Endothelial cell of umbilical vein (primary cell): ENCODE data around the gene LRRC41.

Source experiments
- EZH2 ChIP-seq: IDR thresholded peaks from 2 replicates; pipeline ENCODE4 v1.6.1; 2012; ENCODE audit warnings: borderline replicate concordance, low read depth, mild to moderate bottlenecking, moderate library complexity, low read length, inconsistent platforms; ENCODE audit not compliant: severe bottlenecking
- FOS ChIP-seq: IDR thresholded peaks from 2 replicates; pipeline ENCODE4 v1.6.1; 2011; ENCODE audit warnings: mild to moderate bottlenecking, low read length, moderate library complexity, borderline replicate concordance; ENCODE audit not compliant: insufficient read depth
- JUN ChIP-seq: IDR thresholded peaks from 2 replicates; pipeline ENCODE4 v1.6.1; 2011; ENCODE audit warnings: borderline replicate concordance, low read depth; ENCODE audit not compliant: insufficient read length, insufficient read depth
- MYC ChIP-seq: IDR thresholded peaks from one replicate; pipeline ENCODE4 v1.6.1; 2011; ENCODE audit warnings: mild to moderate bottlenecking, low read depth, low read length
- POLR2A ChIP-seq: IDR thresholded peaks from 2 replicates; pipeline ENCODE4 v1.6.1; 2012; ENCODE audit warnings: low read depth, mild to moderate bottlenecking, control low read depth, low read length
- POLR2AphosphoS5 ChIP-seq: IDR thresholded peaks from 2 replicates; pipeline ENCODE4 v1.6.1; 2012; ENCODE audit warnings: low read depth, mild to moderate bottlenecking, control low read depth, low read length, moderate library complexity; ENCODE audit not compliant: insufficient read depth
- TF ChIP-seq, protein P1 (sequence below), 2 donors: IDR thresholded peaks; 1 replicate in 1 of 2; 2 replicates in 1 of 2; pipeline ENCODE4 v1.5.1; 2011; ENCODE audit warnings: low read length in 2 of 2, mild to moderate bottlenecking in 2 of 2, moderate library complexity in 2 of 2, control low read depth in 1 of 2, inconsistent platforms in 1 of 2, low read depth in 1 of 2; ENCODE audit not compliant: insufficient read depth in 1 of 2; ENCODE audit errors: extremely low read depth in 1 of 2
- TF ChIP-seq, protein P2 (sequence below): IDR thresholded peaks from 2 replicates; pipeline ENCODE4 v1.6.1; 2011; ENCODE audit not compliant: insufficient read depth, insufficient read length

GRCh38 chr1:46247436-46248121 is 55.8 kb downstream of the LRRC41 start, which contains the start of gene RAD54L:
- TF ChIP-seq, protein P1, sequence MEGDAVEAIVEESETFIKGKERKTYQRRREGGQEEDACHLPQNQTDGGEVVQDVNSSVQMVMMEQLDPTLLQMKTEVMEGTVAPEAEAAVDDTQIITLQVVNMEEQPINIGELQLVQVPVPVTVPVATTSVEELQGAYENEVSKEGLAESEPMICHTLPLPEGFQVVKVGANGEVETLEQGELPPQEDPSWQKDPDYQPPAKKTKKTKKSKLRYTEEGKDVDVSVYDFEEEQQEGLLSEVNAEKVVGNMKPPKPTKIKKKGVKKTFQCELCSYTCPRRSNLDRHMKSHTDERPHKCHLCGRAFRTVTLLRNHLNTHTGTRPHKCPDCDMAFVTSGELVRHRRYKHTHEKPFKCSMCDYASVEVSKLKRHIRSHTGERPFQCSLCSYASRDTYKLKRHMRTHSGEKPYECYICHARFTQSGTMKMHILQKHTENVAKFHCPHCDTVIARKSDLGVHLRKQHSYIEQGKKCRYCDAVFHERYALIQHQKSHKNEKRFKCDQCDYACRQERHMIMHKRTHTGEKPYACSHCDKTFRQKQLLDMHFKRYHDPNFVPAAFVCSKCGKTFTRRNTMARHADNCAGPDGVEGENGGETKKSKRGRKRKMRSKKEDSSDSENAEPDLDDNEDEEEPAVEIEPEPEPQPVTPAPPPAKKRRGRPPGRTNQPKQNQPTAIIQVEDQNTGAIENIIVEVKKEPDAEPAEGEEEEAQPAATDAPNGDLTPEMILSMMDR (IDR thresholded peaks at IDR 0.05; ENCODE audit: extremely low read depth in 1 of 2, insufficient read depth in 1 of 2, low read depth in 1 of 2, low read length in 2 of 2): no peak
- peak; percentile 86 for TF ChIP-seq POLR2AphosphoS5
- peak; percentile 42 for TF ChIP-seq POLR2A
- no peak for TF ChIP-seq EZH2
- TF ChIP-seq JUN: no peak
- TF ChIP-seq MYC: peak; percentile 14
- no peak for TF ChIP-seq FOS
- TF ChIP-seq, protein P2, sequence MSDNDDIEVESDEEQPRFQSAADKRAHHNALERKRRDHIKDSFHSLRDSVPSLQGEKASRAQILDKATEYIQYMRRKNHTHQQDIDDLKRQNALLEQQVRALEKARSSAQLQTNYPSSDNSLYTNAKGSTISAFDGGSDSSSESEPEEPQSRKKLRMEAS: peak; percentile 58
